Measurements from ENCODE around the gene RNF123. TPM values are rescaled to one million over a fixed set of nuclear protein-coding genes. Genes with fewer than 3 reads are reported as not detected.

The RNF123 gene
- total RNA-seq, 1 experiment from 2014 or later: 71.9 TPM

- TF ChIP-seq SIN3A (IDR thresholded peaks at IDR 0.05; ENCODE audit: low read depth) (no peak), POLR2AphosphoS5 (IDR thresholded peaks at IDR 0.05; ENCODE audit: low read depth, low read length) (no peak), SP1 (IDR thresholded peaks at IDR 0.05; ENCODE audit: low read depth) (no peak)
Observed at GRCh38 chr3:49699281-49699979, 10.1 kb downstream of the RNF123 start (continued).

- Histone ChIP-seq H3K4me3 (replicated peaks in 1 of 2; ENCODE audit: low read depth in 1 of 2, low read length in 2 of 2) (no peak overlapping the region), H2AFZ (ENCODE audit: low read depth, low read length, poor library complexity, severe bottlenecking) (no peak overlapping the region), H3K27me3 (ENCODE audit: insufficient read depth, low read length) (no peaks in the 10 kb centered on the region), H3K4me2 (ENCODE audit: low read length) (no peak overlapping the region), H3K36me3 (ENCODE audit: control insufficient read depth in 1 of 2, insufficient read depth in 2 of 2, low read length in 2 of 2) (peaks cover 0 to 7% of the 10 kb centered on the region in 2 experiments; a peak in 1 of 4 replicates), H3K9ac (ENCODE audit: low read length) (no peak overlapping the region), H3K9me3 (ENCODE audit: control insufficient read depth in 1 of 2, insufficient read depth in 1 of 2, low read depth in 1 of 2, low read length in 2 of 2) (no peaks in the 10 kb centered on the region), H3K79me2 (ENCODE audit: insufficient read depth, low read length) (no peaks in the 10 kb centered on the region; the same call in 1 of the 2 replicates), H4K20me1 (ENCODE audit: insufficient read depth) (no peaks in the 10 kb centered on the region), H3K9me2 (ENCODE audit: insufficient read depth) (no peaks in the 10 kb centered on the region), H3K4me1 (ENCODE audit: control insufficient read depth in 1 of 2, insufficient read depth in 2 of 2, low read length in 2 of 2) (no peaks in the 10 kb centered on the region), H3K27ac (ENCODE audit: low read depth, low read length) (no peak overlapping the region)
- ChIA-PET RAD21 (ENCODE audit: low non-redundant PET in 1 of 2, low total read pairs in 2 of 2, uncharacterized antibody in 2 of 2, unreplicated experiment in 2 of 2) (no interaction called here), POLR2A (no interaction called here), CTCF (interaction anchor here (2.8 kb wide), 1 partner anchor 160 kb away, joined by 25 read pairs; no protein-coding TSS in a partner anchor)
- TF ChIP-seq JUND (IDR thresholded peaks at IDR 0.05): no peak
- TF ChIP-seq FOSL1 (IDR thresholded peaks at IDR 0.05; ENCODE audit: low read depth): no peak
- TF ChIP-seq ATF3 (IDR thresholded peaks at IDR 0.05): no peak
- TF ChIP-seq EZH2 (IDR thresholded peaks at IDR 0.05): no peak
- TF ChIP-seq ZNF274 (IDR thresholded peaks at IDR 0.05; ENCODE audit: low read depth, low read length): no peak
- no peak for TF ChIP-seq SRF (IDR thresholded peaks at IDR 0.05; ENCODE audit: low read depth)
- no peak for TF ChIP-seq ELF1 (IDR thresholded peaks at IDR 0.05; ENCODE audit: borderline replicate concordance, low read depth)
- no peak for TF ChIP-seq TCF7L2 (IDR thresholded peaks at IDR 0.05; ENCODE audit: borderline replicate concordance, extremely low read depth, insufficient read depth, insufficient read length)
- no peak for TF ChIP-seq CBX3 (IDR thresholded peaks at IDR 0.05; ENCODE audit: low read depth)
- TF ChIP-seq SIN3A (IDR thresholded peaks at IDR 0.05; ENCODE audit: low read depth): no peak
- TF ChIP-seq SP1 (IDR thresholded peaks at IDR 0.05; ENCODE audit: low read depth): no peak
- TF ChIP-seq ZFX (IDR thresholded peaks at IDR 0.05): no peak
- no peak for TF ChIP-seq ZBTB33 (IDR thresholded peaks at IDR 0.05; ENCODE audit: extremely low read depth, insufficient replicate concordance, low read length)
- TF ChIP-seq CEBPB (IDR thresholded peaks at IDR 0.05; ENCODE audit: low read depth): no peak
- TF ChIP-seq YY1 (IDR thresholded peaks at IDR 0.05; ENCODE audit: extremely low read depth, insufficient replicate concordance, low read depth, low read length): no peak
- no peak for DNase-seq (ENCODE audit: low read depth, low spot score)
- ATAC-seq: no peak
- intact Hi-C loops (cut with micrococcal nuclease): no loop called here
- no TSS peak for BruUV-seq (replicated peaks)
Observed at GRCh38 chr3:49700014-49700413, 10.7 kb downstream of the RNF123 start.

Measured in HCT116 (cell line).